HCT116 (cell line): ENCODE data around the gene PRPF18. TPM values are rescaled to one million over a fixed set of nuclear protein-coding genes. Genes with fewer than 3 reads are reported as not detected.

Source experiments
- ATAC-seq: fragments of 200-7000 bp; cut with Tn5 transposase; 2 replicates; pipeline ENCODE4 v1.9.1; 2020; ENCODE audit warnings: mild to moderate bottlenecking, moderate library complexity
- BruUV-seq: library from RNA; stranded (reverse); fragments of 400-500 nt; replicated peaks from 2 replicates; lab custom pipeline; 2021; lab: Mats Ljungman, UMichigan
- CTCF ChIA-PET: fragments of 300-600 bp; sonication (Branson Sonifier 250); formaldehyde crosslinking; loops from one replicate; lab custom pipeline; 2021; ENCODE audit warnings: antibody characterized with exemption; lab: Charles Lee
- POLR2A ChIA-PET: fragments of 300-600, 350-600 bp; sonication (Branson Sonifier 250); formaldehyde crosslinking; loops from one replicate; lab custom pipeline; 2021; ENCODE audit warnings: antibody characterized with exemption; lab: Charles Lee
- RAD21 ChIA-PET, 2 experiments: fragments of 300-600 bp; sonication (Branson Sonifier 250); formaldehyde crosslinking; loops; one replicate each; lab custom pipeline; 2023; ENCODE audit warnings: low total read pairs in 2 of 2; ENCODE audit not compliant: uncharacterized antibody in 2 of 2, unreplicated experiment in 2 of 2, low non-redundant PET in 1 of 2; lab: Charles Lee
- DNase-seq: peaks from one replicate; pipeline ENCODE4 v3.0.0-alpha.2; 2010; ENCODE audit warnings: low read depth, low spot score
- H2AFZ ChIP-seq: fragments of 200-600 bp; shearing (Covaris generic), sonication (generic); 2 replicates; pipeline ENCODE4 v1.6.1; 2017; ENCODE audit warnings: low read depth, mixed run types, mixed read lengths, antibody characterized with exemption, low read length; ENCODE audit not compliant: poor library complexity, severe bottlenecking
- H3K27ac ChIP-seq: 2 replicates; pipeline ENCODE4 v1.5.1; 2012; ENCODE audit warnings: low read depth, low read length
- H3K27me3 ChIP-seq: fragments of 200-600 bp; sonication (generic); 2 replicates; pipeline ENCODE4 v1.6.1; 2016; ENCODE audit warnings: mixed run types, low read length, mixed read lengths; ENCODE audit not compliant: insufficient read depth
- H3K36me3 ChIP-seq, 2 experiments: fragments of 200-500 bp in 1 of 2; fragments of 200-600 bp in 1 of 2; sonication (Bioruptor generic) in 1 of 2; sonication (generic) in 1 of 2; 2 replicates each; pipeline versions ENCODE4 v1.5.1 to v1.6.1; 2014 to 2016; ENCODE audit warnings: low read length in 2 of 2, inconsistent platforms in 1 of 2, mixed read lengths in 1 of 2, mixed run types in 1 of 2; ENCODE audit not compliant: insufficient read depth in 2 of 2, control insufficient read depth in 1 of 2
- H3K4me1 ChIP-seq, 2 experiments: fragments of 200-600 bp in 1 of 2; sonication (generic) in 1 of 2; 2 replicates each; pipeline versions ENCODE4 v1.5.1 to v1.6.1; 2012 to 2017; ENCODE audit warnings: low read length in 2 of 2, inconsistent platforms in 1 of 2, mild to moderate bottlenecking in 1 of 2, mixed read lengths in 1 of 2, mixed run types in 1 of 2, moderate library complexity in 1 of 2; ENCODE audit not compliant: insufficient read depth in 2 of 2, control insufficient read depth in 1 of 2
- H3K4me2 ChIP-seq: fragments of 200-600 bp; sonication (generic); 2 replicates; pipeline ENCODE4 v1.6.1; 2017; ENCODE audit warnings: mixed run types, low read length, mixed read lengths
- H3K4me3 ChIP-seq, 2 experiments: fragments of 200-600 bp in 1 of 2; sonication (generic) in 1 of 2; replicated peaks in 1 of 2; 2 replicates each; pipeline ENCODE4 v1.5.1; 2011 to 2016; ENCODE audit warnings: low read length in 2 of 2, control low read depth in 1 of 2, low read depth in 1 of 2, mild to moderate bottlenecking in 1 of 2, mixed read lengths in 1 of 2, mixed run types in 1 of 2
- H3K79me2 ChIP-seq: fragments of 200-600 bp; sonication (generic); 2 replicates; pipeline ENCODE4 v1.6.1; 2017; ENCODE audit warnings: mild to moderate bottlenecking, mixed run types, low read length, moderate library complexity, mixed read lengths; ENCODE audit not compliant: insufficient read depth
- H3K9ac ChIP-seq: fragments of 200-600 bp; sonication (generic); 2 replicates; pipeline ENCODE4 v1.6.1; 2016; ENCODE audit warnings: low read length, mixed read lengths
- H3K9me2 ChIP-seq: fragments of 200-600 bp; sonication (generic), shearing (Covaris generic); 2 replicates; pipeline ENCODE4 v1.6.1; 2017; ENCODE audit warnings: mixed run types, mild to moderate bottlenecking, moderate library complexity; ENCODE audit not compliant: insufficient read depth
- H3K9me3 ChIP-seq, 2 experiments: fragments of 200-500 bp in 1 of 2; fragments of 200-600 bp in 1 of 2; sonication (Bioruptor generic) in 1 of 2; sonication (generic) in 1 of 2; 2 replicates each; pipeline ENCODE4 v1.6.1; 2014 to 2017; ENCODE audit warnings: low read length in 2 of 2, mixed read lengths in 2 of 2, inconsistent platforms in 1 of 2, low read depth in 1 of 2, mild to moderate bottlenecking in 1 of 2, mixed run types in 1 of 2, moderate library complexity in 1 of 2; ENCODE audit not compliant: control insufficient read depth in 1 of 2, insufficient read depth in 1 of 2
- H4K20me1 ChIP-seq: fragments of 200-600 bp; sonication (generic), shearing (Covaris generic); 2 replicates; pipeline ENCODE4 v1.6.1; 2017; ENCODE audit warnings: mixed run types, mild to moderate bottlenecking, moderate library complexity; ENCODE audit not compliant: insufficient read depth
- ATF3 ChIP-seq: IDR thresholded peaks from 2 replicates; pipeline ENCODE4 v1.6.1; 2012
- CEBPB ChIP-seq: IDR thresholded peaks from 2 replicates; pipeline ENCODE4 v1.6.1; 2012; ENCODE audit warnings: low read depth
- CTCF ChIP-seq, 3 experiments: fragments of 200-600 bp in 1 of 3; sonication (generic) in 1 of 3; IDR thresholded peaks in 2 of 3; conservative IDR thresholded peaks in 1 of 3; 2 replicates each; pipeline ENCODE4 v1.5.1; 2012 to 2017; ENCODE audit warnings: low read depth in 2 of 3, low read length in 2 of 3, antibody characterized with exemption in 1 of 3, borderline replicate concordance in 1 of 3, control low read depth in 1 of 3, mild to moderate bottlenecking in 1 of 3, mixed read lengths in 1 of 3, mixed run types in 1 of 3, moderate library complexity in 1 of 3; ENCODE audit not compliant: insufficient read depth in 1 of 3
- ELF1 ChIP-seq: IDR thresholded peaks from 2 replicates; pipeline ENCODE4 v1.6.1; 2012; ENCODE audit warnings: low read depth, borderline replicate concordance
- EZH2 ChIP-seq: fragments of 200-600 bp; sonication (generic); IDR thresholded peaks from 2 replicates; pipeline ENCODE4 v1.6.1; 2017; ENCODE audit warnings: antibody characterized with exemption, mixed run types
- JUND ChIP-seq: IDR thresholded peaks from 2 replicates; pipeline ENCODE4 v1.6.1; 2012
- POLR2AphosphoS5 ChIP-seq: IDR thresholded peaks from 2 replicates; pipeline ENCODE4 v1.6.1; 2011; ENCODE audit warnings: mild to moderate bottlenecking, low read depth, low read length, moderate library complexity
- REST ChIP-seq: IDR thresholded peaks from 2 replicates; pipeline ENCODE4 v1.6.1; 2012; ENCODE audit warnings: low read depth
- TCF7L2 ChIP-seq: IDR thresholded peaks from 2 replicates; pipeline ENCODE4 v1.7.0; 2011; ENCODE audit warnings: borderline replicate concordance, inconsistent platforms; ENCODE audit not compliant: insufficient read depth, insufficient read length; ENCODE audit errors: extremely low read depth
- ZFX ChIP-seq: fragments of 450-650 bp; IDR thresholded peaks from 2 replicates; pipeline ENCODE4 v1.6.1; 2017
- intact Hi-C: fragments of 100-400 bp; cut with micrococcal nuclease; formaldehyde crosslinking; loops from 2 replicates; pipeline ENCODE4 v1.10.0; 2022
- total RNA-seq: library from RNA; stranded (reverse); gene quantifications from one replicate; pipeline ENCODE4 v1.2.1, GENCODE V29; 2021; ENCODE audit not compliant: unreplicated experiment

The PRPF18 gene
- total RNA-seq, 1 experiment from 2014 or later, result 16.2 TPM

- CTCF ChIA-PET, result no interaction called here
- RAD21 ChIA-PET, result no interaction called here
- no peaks in the 10 kb centered on the region for H3K79me2 ChIP-seq
- no peak overlapping the region for H3K27ac ChIP-seq
- H4K20me1 ChIP-seq, result no peaks in the 10 kb centered on the region
- no peak overlapping the region for H3K9ac ChIP-seq
- DNase-seq (no peak), ATAC-seq (no peak)
- H2AFZ ChIP-seq, result no peak overlapping the region
- H3K27me3 ChIP-seq, result no peaks in the 10 kb centered on the region
- POLR2A ChIA-PET, result no interaction called here
- no peaks in the 10 kb centered on the region for H3K9me2 ChIP-seq
- no peaks in the 10 kb centered on the region for H3K36me3 ChIP-seq
- BruUV-seq, result no TSS peak
- TF ChIP-seq ZFX (no peak), REST (no peak), CEBPB (no peak), POLR2AphosphoS5 (no peak), EZH2 (no peak), JUND (no peak), ATF3 (no peak), ELF1 (no peak), CTCF (IDR thresholded peaks at IDR 0.05 in 2 of 3, conservative IDR thresholded peaks at IDR 0.05 in 1 of 3; ENCODE audit: borderline replicate concordance in 1 of 3, insufficient read depth in 1 of 3, low read depth in 2 of 3, low read length in 2 of 3) (no peak), TCF7L2 (no peak)
- no peaks in the 10 kb centered on the region for H3K9me3 ChIP-seq
- H3K4me3 ChIP-seq, result no peak overlapping the region
- intact Hi-C loops, result no loop called here
- H3K4me2 ChIP-seq, result no peak overlapping the region
- no peaks in the 10 kb centered on the region for H3K4me1 ChIP-seq
Measured at GRCh38 chr10:13658264-13658663, 71.5 kb downstream of the PRPF18 start.
